ENCODE results near the gene ACTL6A. TPM values are rescaled to one million over a fixed set of nuclear protein-coding genes. Genes with fewer than 3 reads are reported as not detected.

Gene ACTL6A
- total and polyA plus RNA-seq, 7 donors, result 28.8 to 65.7 (median 38.6) TPM

DNA sequence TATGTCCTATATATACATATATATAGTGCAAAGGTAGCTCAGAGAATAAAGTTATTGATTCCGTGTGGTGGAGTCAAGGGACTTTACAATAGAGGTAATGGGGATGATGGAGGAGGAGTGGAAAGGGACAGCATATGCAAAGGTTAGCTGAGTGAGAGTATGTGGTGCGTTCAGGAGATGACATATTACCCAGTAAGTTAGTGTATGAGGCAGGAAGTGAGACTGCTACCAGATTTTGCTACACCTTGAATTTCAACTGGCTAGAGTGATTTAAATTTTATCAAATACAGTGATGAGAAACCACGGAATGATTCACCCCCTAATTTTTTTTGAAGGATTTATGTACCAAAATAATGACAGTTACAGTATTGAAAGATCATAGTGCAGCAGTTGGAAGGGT lies 2.8 kb downstream of the ACTL6A start:
- H3K4me1 ChIP-seq, result peaks cover 0 to 17% (median 12%) of the 10 kb centered on the region in 4 donors
- no peaks in the 10 kb centered on the region for H3K9me3 ChIP-seq
- H3K27me3 ChIP-seq, result no peaks in the 10 kb centered on the region
- intact Hi-C loops (cut with DNase I), result no loop called here
- no peak for TF ChIP-seq POLR2A (IDR thresholded peaks at IDR 0.05)
- no peak for TF ChIP-seq CTCF (IDR thresholded peaks at IDR 0.05)
- TF ChIP-seq EP300 (IDR thresholded peaks at IDR 0.05), result no peak
- TF ChIP-seq POLR2AphosphoS5 (IDR thresholded peaks at IDR 0.05), result no peak
- H3K36me3 ChIP-seq, result peaks cover 0 to 10% (median 4%) of the 10 kb centered on the region in 4 donors
- DNase-seq, result no peak
- H3K4me3 ChIP-seq, result no peak overlapping the region
- H3K27ac ChIP-seq, result no peak overlapping the region
- 63 to 77% methylated on average over 3 of the region's 3 CpGs for WGBS, 2 donors

DNA sequence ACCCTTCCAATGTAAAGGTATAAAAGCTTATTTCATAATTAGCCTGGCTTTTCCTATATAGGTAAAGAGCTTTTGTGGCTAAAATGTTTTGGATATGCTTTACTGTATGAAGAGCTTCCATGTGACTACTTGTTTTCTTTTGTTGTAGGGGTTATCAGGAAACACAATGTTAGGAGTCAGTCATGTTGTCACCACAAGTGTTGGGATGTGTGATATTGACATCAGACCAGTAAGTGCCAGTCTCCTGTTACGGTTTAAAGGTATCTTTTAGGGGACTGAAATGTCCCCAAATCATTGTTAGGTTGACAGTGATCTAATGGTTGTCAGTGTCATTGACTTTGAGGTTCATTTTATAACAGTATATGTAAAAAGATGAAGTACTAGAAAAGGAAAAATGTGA lies 18.3 kb downstream of the ACTL6A start:
- H3K4me3 ChIP-seq, result no peak overlapping the region
- DNase-seq, result no peak
- no peaks in the 10 kb centered on the region for H3K4me1 ChIP-seq
- H3K27ac ChIP-seq, result no peak overlapping the region
- WGBS, 2 donors, result 94 to 99% methylated on average over 1 of the region's 1 CpG
- TF ChIP-seq EP300 (IDR thresholded peaks at IDR 0.05) (no peak), CTCF (IDR thresholded peaks at IDR 0.05) (no peak), POLR2AphosphoS5 (IDR thresholded peaks at IDR 0.05) (no peak), POLR2A (IDR thresholded peaks at IDR 0.05) (no peak)
- H3K9me3 ChIP-seq, result no peaks in the 10 kb centered on the region
- peaks cover 19 to 95% (median 38%) of the 10 kb centered on the region in 4 donors for H3K36me3 ChIP-seq
- intact Hi-C loops (cut with DNase I), result no loop called here
- H3K27me3 ChIP-seq, result no peaks in the 10 kb centered on the region

DNA sequence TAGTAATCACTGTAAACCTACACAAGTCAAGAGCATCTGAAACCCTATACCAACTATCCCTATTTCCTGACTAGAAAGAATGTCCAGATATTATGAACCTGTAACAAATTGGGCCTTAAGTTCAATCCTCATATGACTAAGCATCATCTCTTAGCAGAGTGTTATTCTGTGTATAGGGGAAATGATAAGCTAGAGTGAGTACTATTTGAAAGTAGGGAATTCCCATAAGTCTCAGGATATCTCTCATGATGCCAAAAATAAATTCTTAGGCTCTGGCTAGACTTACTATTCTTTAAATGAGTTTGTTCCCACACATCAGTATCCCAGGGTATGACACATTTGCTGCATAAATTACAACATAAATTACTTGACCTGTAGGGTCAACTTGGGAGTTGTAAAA lies 26.4 kb downstream of the ACTL6A start:
- no peaks in the 10 kb centered on the region for H3K9me3 ChIP-seq
- H3K27ac ChIP-seq, result no peak overlapping the region
- H3K36me3 ChIP-seq, result peaks cover 25 to 100% (median 56%) of the 10 kb centered on the region in 4 donors
- no peak for TF ChIP-seq POLR2AphosphoS5 (IDR thresholded peaks at IDR 0.05)
- no peak for TF ChIP-seq POLR2A (IDR thresholded peaks at IDR 0.05)
- no peak for TF ChIP-seq CTCF (IDR thresholded peaks at IDR 0.05)
- TF ChIP-seq EP300 (IDR thresholded peaks at IDR 0.05), result no peak
- no peak overlapping the region for H3K4me3 ChIP-seq
- H3K4me1 ChIP-seq, result no peaks in the 10 kb centered on the region
- H3K27me3 ChIP-seq, result no peaks in the 10 kb centered on the region
- no peak for DNase-seq
- intact Hi-C loops (cut with DNase I), result no loop called here

GRCh38 chr3:179590669-179591068 lies 27.9 kb downstream of the ACTL6A start:
- intact Hi-C loops (cut with DNase I), result no loop called here
- H3K36me3 ChIP-seq, result peaks cover 18 to 100% (median 58%) of the 10 kb centered on the region in 4 donors

More at GRCh38 chr3:179590669-179591068, 27.9 kb downstream of the ACTL6A start:
- DNase-seq, result no peak
- Histone ChIP-seq H3K27ac (peak overlapping the region in 1 of 4 donors; percentile 25), H3K4me3 (no peak overlapping the region), H3K27me3 (no peaks in the 10 kb centered on the region), H3K9me3 (no peaks in the 10 kb centered on the region), H3K4me1 (no peaks in the 10 kb centered on the region)
- no peak for TF ChIP-seq POLR2A (IDR thresholded peaks at IDR 0.05)
- no peak for TF ChIP-seq EP300 (IDR thresholded peaks at IDR 0.05)
- TF ChIP-seq POLR2AphosphoS5 (IDR thresholded peaks at IDR 0.05), result no peak
- TF ChIP-seq CTCF (IDR thresholded peaks at IDR 0.05), result no peak
- WGBS, 2 donors, result 81 to 83% methylated on average over 2 of the region's 2 CpGs
